ENCODE measurements around the gene TUFM.

The TUFM gene

DNA sequence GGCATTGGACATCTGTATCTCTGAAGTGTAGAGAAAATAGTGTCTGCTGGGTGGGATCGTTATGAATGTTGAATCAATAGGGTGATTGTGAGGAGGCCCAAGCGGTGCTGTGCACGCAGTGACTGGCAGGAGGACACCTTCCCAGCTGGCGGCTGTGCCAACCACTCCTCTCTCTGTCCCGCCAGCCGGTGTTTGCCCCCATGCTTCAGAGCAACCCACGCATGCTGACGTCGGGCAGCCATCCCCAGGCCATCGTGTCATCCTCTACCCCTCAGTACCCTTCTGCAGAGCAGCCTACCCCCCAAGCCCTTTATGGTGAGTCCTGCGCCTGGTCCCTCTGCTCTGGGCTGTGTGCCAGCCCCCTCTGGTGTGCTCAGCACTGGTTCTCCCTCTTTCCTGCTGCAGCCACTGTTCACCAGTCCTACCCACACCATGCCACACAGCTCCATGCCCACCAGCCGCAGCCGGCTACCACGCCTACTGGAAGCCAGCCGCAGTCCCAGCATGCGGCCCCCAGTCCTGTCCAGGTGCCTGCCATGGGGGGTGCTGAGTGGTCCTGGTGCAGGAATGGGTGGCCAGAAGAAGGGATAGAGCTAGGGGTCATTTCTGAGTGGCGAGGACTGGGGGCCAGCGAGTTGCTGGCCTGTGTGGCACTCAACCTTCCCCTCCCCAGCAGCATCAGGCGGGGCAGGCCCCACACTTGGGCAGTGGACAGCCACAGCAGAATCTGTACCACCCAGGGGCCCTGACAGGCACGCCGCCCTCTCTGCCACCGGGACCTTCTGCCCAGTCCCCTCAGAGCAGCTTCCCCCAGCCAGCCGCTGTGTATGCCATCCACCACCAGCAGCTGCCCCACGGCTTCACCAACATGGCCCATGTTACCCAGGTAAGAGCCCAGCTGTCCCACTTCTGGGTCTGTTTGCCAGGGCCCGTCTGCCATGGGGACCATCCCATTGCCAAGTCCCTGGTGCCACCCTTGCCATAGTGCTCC, 11.0 kb downstream of the TUFM start:
- TF ChIP-seq, protein P1, sequence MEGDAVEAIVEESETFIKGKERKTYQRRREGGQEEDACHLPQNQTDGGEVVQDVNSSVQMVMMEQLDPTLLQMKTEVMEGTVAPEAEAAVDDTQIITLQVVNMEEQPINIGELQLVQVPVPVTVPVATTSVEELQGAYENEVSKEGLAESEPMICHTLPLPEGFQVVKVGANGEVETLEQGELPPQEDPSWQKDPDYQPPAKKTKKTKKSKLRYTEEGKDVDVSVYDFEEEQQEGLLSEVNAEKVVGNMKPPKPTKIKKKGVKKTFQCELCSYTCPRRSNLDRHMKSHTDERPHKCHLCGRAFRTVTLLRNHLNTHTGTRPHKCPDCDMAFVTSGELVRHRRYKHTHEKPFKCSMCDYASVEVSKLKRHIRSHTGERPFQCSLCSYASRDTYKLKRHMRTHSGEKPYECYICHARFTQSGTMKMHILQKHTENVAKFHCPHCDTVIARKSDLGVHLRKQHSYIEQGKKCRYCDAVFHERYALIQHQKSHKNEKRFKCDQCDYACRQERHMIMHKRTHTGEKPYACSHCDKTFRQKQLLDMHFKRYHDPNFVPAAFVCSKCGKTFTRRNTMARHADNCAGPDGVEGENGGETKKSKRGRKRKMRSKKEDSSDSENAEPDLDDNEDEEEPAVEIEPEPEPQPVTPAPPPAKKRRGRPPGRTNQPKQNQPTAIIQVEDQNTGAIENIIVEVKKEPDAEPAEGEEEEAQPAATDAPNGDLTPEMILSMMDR (IDR thresholded peaks at IDR 0.05; ENCODE audit: extremely low read depth, insufficient read depth, missing control alignments), result no peak
- no peak for DNase-seq (ENCODE audit: low spot score)
- in situ Hi-C loops (cut with MboI; ENCODE audit: low pct_unique_long_range_greater_than_20kb, low sequenced_read_pairs, unreplicated experiment), result no loop called here

DNA sequence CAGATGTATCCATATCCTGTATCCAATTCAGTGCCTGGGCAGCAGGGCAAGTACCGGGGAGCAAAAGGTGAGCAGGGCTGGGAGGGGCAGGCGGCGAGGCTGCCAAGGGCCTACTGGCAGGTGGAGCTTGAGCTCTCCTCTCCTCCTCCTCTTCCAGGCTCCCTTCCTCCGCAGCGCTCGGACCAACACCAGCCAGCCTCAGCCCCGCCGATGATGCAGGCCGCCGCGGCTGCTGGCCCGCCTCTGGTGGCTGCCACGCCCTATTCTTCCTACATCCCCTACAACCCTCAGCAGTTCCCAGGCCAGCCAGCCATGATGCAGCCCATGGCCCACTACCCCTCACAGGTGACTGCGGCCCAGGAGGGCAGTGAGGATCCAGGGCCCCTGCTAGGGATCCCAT, 11.8 kb downstream of the TUFM start:
- TF ChIP-seq, protein P1 (IDR thresholded peaks at IDR 0.05; ENCODE audit: extremely low read depth, insufficient read depth, missing control alignments), result no peak
- in situ Hi-C loops (cut with MboI; ENCODE audit: low pct_unique_long_range_greater_than_20kb, low sequenced_read_pairs, unreplicated experiment), result no loop called here
- no peak for DNase-seq (ENCODE audit: low spot score)

DNA sequence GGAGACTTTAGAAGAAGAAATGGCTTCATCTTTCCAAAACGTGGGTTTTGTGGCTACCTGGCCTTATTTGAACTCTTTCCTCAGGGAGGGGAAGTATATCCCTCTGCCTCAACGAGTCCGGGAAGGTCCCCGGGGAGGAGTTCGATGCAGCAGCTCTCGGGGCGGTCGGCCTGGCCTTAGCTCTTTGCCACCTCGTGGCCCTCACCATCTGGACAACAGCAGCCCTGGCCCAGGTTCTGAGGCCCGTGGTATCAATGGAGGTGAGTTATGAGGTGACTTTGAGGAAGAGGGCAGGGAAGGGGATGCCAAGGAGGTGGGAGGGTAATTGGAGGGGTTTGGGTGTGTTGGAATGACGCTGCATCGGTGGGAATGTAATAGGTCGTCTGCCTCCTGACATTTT, 15.6 kb downstream of the TUFM start:
- TF ChIP-seq, protein P1 (IDR thresholded peaks at IDR 0.05; ENCODE audit: extremely low read depth, insufficient read depth, missing control alignments), result no peak
- no peak for DNase-seq (ENCODE audit: low spot score)
- in situ Hi-C loops (cut with MboI; ENCODE audit: low pct_unique_long_range_greater_than_20kb, low sequenced_read_pairs, unreplicated experiment), result no loop called here

DNA sequence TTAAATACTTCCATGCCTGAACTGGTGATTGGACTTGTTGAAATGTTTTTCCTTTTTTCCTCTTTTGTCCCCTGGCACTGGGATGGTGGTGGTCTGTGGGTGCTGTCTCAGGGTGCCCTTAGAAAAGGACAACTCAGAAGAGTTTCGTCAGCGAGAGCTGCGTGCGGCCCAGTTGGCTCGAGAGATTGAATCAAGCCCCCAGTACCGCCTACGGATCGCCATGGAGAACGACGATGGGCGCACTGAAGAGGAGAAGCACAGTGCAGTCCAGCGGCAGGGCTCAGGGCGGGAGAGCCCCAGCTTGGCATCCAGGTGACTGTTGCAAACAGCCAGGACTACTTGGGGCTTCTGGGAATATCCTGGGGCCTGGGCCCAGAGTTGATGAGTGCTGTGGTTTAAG, 16.4 kb downstream of the TUFM start:
- in situ Hi-C loops (cut with MboI; ENCODE audit: low pct_unique_long_range_greater_than_20kb, low sequenced_read_pairs, unreplicated experiment), result no loop called here
- DNase-seq (ENCODE audit: low spot score), result no peak
- TF ChIP-seq, protein P1 (IDR thresholded peaks at IDR 0.05; ENCODE audit: extremely low read depth, insufficient read depth, missing control alignments), result no peak

DNA sequence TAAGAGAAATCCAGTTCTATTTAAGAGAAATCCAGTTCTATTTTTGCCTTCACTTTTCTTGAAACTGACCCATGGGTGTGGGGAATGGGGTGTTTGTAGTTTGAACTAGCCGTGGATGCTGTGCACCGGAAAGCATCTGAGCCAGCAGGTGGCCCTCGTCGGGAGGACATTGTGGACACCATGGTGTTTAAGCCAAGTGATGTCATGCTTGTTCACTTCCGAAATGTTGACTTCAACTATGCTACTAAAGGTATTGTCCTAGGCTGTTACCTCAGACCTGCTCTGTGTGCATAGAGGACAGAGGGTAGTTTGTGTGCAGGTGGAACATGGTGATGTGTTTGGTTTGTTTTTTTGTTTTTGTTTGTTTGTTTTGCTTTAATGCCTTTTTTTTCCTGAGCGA, 20.0 kb downstream of the TUFM start:
- TF ChIP-seq, protein P1 (IDR thresholded peaks at IDR 0.05; ENCODE audit: extremely low read depth, insufficient read depth, missing control alignments), result no peak
- DNase-seq (ENCODE audit: low spot score), result no peak
- in situ Hi-C loops (cut with MboI; ENCODE audit: low pct_unique_long_range_greater_than_20kb, low sequenced_read_pairs, unreplicated experiment), result no loop called here

DNA sequence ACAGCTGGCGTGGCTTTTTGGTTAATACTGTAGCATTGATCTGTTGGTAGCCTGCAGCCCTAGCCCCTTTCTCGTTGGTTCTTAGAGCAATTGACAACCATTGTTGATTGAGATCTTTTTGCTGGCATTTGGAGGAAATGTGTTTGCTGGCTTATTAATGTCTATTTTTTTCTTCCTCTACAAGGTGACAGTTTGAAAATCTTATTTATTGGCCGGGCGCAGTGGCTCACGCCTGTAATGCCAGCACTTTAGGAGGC, 21.5 kb downstream of the TUFM start:
- in situ Hi-C loops (cut with MboI; ENCODE audit: low pct_unique_long_range_greater_than_20kb, low sequenced_read_pairs, unreplicated experiment), result no loop called here
- TF ChIP-seq, protein P1 (IDR thresholded peaks at IDR 0.05; ENCODE audit: extremely low read depth, insufficient read depth, missing control alignments), result no peak
- no peak for DNase-seq (ENCODE audit: low spot score)
